HG03469 (cell line): ENCODE data around the gene MRE11.

Source experiments
- ATAC-seq: cut with Tn5 transposase; IDR thresholded peaks from one replicate; pipeline ENCODE4 v1.9.1; 2021; ENCODE audit warnings: mild to moderate bottlenecking, moderate library complexity, moderate number of reproducible peaks; ENCODE audit not compliant: unreplicated experiment

The MRE11 gene

GRCh38 chr11:94493281-94494125 lies at the start of gene MRE11, which contains the start of gene ANKRD49:
TSS of gene MRE11 (minus strand) at chr11:94493844. CDS start at chr11:94492801, 1,043 bp downstream.
TSS of gene ANKRD49 (plus strand) at chr11:94493984. CDS start at chr11:94496694, 2,710 bp downstream.
- ATAC-seq, result peak; percentile 99

- no peak for ATAC-seq
These were observed 45.8 kb upstream of the MRE11 start for GRCh38 chr11:94539420-94539819.

GRCh38 chr11:94537031-94537600 lies 43.5 kb upstream of the MRE11 start:
- no peak for ATAC-seq

- ATAC-seq, result no peak
These were observed 42.7 kb upstream of the MRE11 start for GRCh38 chr11:94536386-94536785.

GRCh38 chr11:94533696-94534630 lies 40.3 kb upstream of the MRE11 start:
- no peak for ATAC-seq

- no peak for ATAC-seq
These were observed 39.6 kb upstream of the MRE11 start for GRCh38 chr11:94533206-94533605.

- no peak for ATAC-seq
These were observed 38.6 kb upstream of the MRE11 start for GRCh38 chr11:94532211-94532610.

GRCh38 chr11:94528551-94528950 lies 34.9 kb upstream of the MRE11 start:
- ATAC-seq, result no peak

GRCh38 chr11:94526645-94527438 lies 33.2 kb upstream of the MRE11 start:
- no peak for ATAC-seq

GRCh38 chr11:94525546-94526324 lies 32.1 kb upstream of the MRE11 start:
- ATAC-seq, result no peak

GRCh38 chr11:94524341-94524740 lies 30.7 kb upstream of the MRE11 start:
- no peak for ATAC-seq

- ATAC-seq, result peak; percentile 68
These were observed 28.0 kb upstream of the MRE11 start for GRCh38 chr11:94521684-94522083.

GRCh38 chr11:94519478-94520084 lies 25.9 kb upstream of the MRE11 start:
- ATAC-seq, result no peak

GRCh38 chr11:94518300-94518699 lies 24.7 kb upstream of the MRE11 start:
- ATAC-seq, result no peak

- ATAC-seq, result no peak
These were observed 23.1 kb upstream of the MRE11 start for GRCh38 chr11:94516725-94517124.

GRCh38 chr11:94515398-94515797 lies 21.8 kb upstream of the MRE11 start:
- no peak for ATAC-seq

GRCh38 chr11:94513091-94513490 lies 19.4 kb upstream of the MRE11 start:
- no peak for ATAC-seq

- ATAC-seq, result peak; percentile 70
These were observed 18.5 kb upstream of the MRE11 start, which contains the start of gene C11orf97 for GRCh38 chr11:94511932-94512781. TSS of gene C11orf97 (plus strand) at chr11:94512461. CDS start at chr11:94512529, 68 bp downstream.
